IPS-18c (cell line): ENCODE data around the gene RIC8A.
"Not testable (repeated sequence)": the region's sequence is repeated elsewhere in the genome, so short reads cannot be mapped to it uniquely, and the experiment has no call there.

Experiments used
- H3K4me3 ChIP-seq: 2 replicates; pipeline ENCODE4 v1.7.0; 2013; ENCODE audit warnings: low read depth, mild to moderate bottlenecking, low read length, moderate library complexity; ENCODE audit not compliant: insufficient read depth
- H3K9me3 ChIP-seq: one replicate; pipeline ENCODE4 v1.6.1; 2013; ENCODE audit warnings: mild to moderate bottlenecking, low read length, moderate library complexity; ENCODE audit not compliant: control insufficient read depth, insufficient read depth

Gene RIC8A

DNA sequence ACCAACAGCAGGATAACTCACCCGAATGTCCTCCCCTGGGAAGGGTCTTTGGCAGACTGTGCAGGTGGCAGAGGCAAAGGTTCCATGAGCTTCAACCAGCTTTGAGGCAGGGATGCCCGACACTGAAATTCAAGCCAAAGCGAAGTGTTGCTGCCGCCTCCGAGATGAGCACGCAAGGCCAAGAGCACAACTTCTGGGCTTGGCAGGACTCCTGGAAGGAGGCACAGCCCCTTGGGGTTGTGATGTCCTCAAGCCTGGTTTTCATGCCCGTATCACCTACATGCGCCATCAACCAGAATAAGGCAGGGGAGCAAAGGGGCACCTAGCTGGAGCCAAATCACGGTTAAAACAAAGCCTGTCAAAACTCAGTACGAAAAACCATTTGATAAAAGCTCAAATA, 22.9 kb downstream of the RIC8A start:
- no peak overlapping the region for H3K4me3 ChIP-seq
- peaks cover 2% of the 10 kb centered on the region for H3K9me3 ChIP-seq

DNA sequence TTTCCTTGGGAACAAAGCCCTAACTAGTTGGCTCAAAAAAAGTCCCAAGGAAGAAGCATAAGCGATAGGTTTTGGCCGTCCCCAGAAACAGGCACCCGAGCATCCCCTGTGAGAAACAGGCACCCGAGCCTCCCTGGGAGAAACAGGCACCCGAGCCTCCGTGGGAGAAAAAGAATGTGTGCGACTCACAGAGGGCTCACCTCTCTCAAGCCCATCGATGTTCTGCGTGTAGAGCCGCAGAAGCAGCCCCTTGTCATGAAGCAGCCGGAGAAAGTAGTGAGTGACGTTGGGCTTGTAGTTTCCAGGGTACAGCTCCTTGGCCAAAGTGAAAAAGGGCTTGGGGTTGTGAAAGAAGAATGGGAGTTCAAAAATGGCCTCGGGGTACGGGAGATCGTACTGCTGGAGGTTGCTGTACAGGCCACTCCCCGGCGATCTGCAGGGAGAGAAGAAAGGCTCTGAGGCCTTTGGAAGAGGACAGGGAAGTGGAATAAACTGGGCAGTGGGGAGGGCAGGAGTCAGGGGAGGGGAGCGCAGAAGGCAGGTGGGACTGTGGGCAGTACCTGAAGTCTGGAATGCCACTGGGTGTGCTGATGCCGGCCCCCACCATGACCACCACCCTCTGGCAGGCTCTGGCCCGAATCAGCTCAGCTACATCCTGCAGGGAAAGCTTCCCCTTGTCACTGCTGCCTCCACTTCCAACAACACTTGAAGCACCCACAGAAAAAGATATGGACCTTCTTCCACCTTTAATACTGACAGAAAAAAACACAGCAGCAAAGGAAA, 25.5 kb downstream of the RIC8A start:
- H3K4me3 ChIP-seq: no peak overlapping the region
- H3K9me3 ChIP-seq: peaks cover 2% of the 10 kb centered on the region

- Histone ChIP-seq H3K4me3 (peak overlapping the region; percentile 88; the same call in 1 of the 2 replicates), H3K9me3 (peaks cover 2% of the 10 kb centered on the region)
Measured at GRCh38 chr11:235180-235579, 27.7 kb downstream of the RIC8A start.

GRCh38 chr11:235609-235996, 28.1 kb downstream of the RIC8A start:
- Histone ChIP-seq H3K9me3 (peaks cover 2% of the 10 kb centered on the region), H3K4me3 (peak overlapping the region; percentile 88)

- Histone ChIP-seq H3K9me3 (peaks cover 2% of the 10 kb centered on the region), H3K4me3 (peak within 1 kb of the TSS; percentile 99)
Measured at GRCh38 chr11:235997-236773, 28.7 kb downstream of the RIC8A start, which contains the start of gene SIRT3. SIRT3 (minus strand) TSS chr11:236342; CDS start chr11:236328, 14 bp downstream.

DNA sequence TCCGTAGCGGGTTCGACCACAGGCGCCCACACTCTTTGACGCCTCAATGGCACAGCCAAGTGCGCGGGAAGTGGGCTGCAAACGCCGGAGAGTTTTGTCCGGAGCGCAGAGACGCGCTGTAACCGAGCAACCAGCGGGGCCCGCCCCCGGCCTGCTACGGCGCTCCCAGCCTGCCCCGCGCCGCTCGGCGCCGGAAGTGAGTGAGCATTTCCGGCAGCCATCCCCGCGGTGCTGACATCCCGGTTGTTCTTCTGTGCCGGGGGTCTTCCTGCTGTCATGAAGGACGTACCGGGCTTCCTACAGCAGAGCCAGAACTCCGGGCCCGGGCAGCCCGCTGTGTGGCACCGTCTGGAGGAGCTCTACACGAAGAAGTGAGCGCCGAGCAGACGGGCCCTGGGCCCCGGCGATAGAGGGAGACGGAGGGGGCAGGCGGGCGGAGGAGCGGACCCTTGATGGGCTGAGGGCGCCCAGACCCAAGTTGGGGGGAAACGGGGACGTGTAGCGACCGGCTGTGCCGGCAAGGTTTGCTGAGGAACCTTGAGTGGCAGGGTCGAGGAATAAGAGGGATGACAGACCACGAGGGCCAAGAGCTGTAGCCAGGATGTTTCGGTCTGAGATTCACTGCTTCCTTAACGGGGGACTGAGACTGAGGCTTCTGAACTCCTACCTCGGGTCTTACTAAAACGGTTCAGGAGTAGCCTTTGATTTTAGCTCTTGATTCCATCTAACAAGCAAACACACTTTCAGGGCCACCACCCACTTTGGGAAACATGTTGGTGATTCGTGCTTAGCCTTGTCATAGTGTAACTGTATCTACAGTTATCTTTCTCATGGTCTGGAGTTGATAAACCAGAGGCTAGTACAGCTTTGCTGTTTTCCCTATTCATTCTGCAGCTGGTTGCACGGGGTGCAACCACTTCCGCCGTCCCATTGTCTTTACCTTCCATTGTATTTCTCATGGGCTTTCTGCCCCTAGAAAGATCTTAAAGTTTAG, 29.6 kb downstream of the RIC8A start, which contains the start of gene PSMD13:
TSS of gene PSMD13 (plus strand) at position 203 of the 994 bp plus-strand sequence. CDS start at position 277, 74 bp downstream.
- Histone ChIP-seq H3K9me3 (peaks cover 2% of the 10 kb centered on the region), H3K4me3 (peak within 1 kb of the TSS; percentile 99)

DNA sequence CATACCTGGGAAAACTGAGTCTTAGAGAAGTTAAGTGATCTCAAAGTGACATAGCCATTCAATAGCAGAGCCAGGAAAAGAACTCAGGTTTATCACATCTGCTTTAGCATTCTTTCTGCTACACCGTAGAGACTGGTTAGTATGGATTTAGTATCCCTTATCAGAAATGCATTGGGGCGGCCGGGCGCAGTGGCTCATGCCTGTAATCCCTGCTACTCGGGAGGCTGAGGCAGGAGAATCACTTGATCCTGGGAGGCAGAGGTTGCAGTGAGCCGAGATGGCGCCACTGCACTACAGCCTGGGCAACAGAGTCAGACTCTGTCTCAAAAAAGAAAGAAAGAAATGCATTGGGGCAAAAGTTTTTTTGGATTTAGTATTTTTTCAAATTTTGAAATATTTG, 30.8 kb downstream of the RIC8A start:
- H3K4me3 ChIP-seq, H3K9me3 ChIP-seq: not testable (repeated sequence)

DNA sequence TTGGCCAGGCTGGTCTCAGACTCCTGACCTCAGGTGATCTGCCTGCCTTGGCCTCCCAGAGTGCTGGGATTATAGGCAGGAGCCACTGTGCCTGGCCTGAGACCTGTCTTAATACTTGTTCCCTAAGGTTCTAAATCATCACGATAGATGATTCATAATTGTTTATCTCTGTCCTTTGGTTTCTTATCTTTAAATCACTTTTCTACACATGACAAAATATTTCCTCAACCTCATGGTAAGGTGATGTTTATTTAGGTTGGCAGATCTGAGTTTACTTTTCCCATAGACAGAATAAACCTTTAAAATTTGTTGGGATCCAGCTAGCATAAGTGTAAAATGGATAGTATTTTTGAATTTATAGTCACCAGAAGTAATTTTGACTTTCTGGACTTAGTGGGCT, 32.8 kb downstream of the RIC8A start:
- no peaks in the 10 kb centered on the region for H3K9me3 ChIP-seq
- H3K4me3 ChIP-seq: no peak overlapping the region

GRCh38 chr11:241634-242033, 34.1 kb downstream of the RIC8A start:
- no peak overlapping the region for H3K4me3 ChIP-seq
- H3K9me3 ChIP-seq: no peaks in the 10 kb centered on the region

DNA sequence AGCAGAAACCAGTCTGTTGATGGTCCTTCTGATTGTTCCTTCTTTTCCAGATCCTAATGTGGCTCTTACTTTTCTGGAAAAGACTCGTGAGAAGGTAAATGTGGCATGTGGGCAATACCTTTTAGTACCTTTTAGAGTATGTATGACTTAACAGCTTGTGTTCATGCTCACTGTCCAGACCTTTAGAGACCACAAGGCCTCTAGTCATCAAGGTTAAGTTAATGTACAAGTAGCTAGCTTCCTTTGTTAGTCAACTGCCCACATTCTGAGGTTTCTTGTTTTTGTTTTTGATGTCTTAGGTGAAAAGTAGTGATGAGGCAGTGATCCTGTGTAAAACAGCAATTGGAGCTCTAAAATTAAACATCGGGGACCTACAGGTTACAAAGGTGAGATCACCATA, 36.9 kb downstream of the RIC8A start:
- Histone ChIP-seq H3K4me3 (no peak overlapping the region), H3K9me3 (no peaks in the 10 kb centered on the region)

- Histone ChIP-seq H3K9me3 (no peaks in the 10 kb centered on the region), H3K4me3 (no peak overlapping the region)
Measured at GRCh38 chr11:249062-249461, 41.6 kb downstream of the RIC8A start.

GRCh38 chr11:250274-250673, 42.8 kb downstream of the RIC8A start:
- Histone ChIP-seq H3K9me3 (no peaks in the 10 kb centered on the region), H3K4me3 (no peak overlapping the region)

DNA sequence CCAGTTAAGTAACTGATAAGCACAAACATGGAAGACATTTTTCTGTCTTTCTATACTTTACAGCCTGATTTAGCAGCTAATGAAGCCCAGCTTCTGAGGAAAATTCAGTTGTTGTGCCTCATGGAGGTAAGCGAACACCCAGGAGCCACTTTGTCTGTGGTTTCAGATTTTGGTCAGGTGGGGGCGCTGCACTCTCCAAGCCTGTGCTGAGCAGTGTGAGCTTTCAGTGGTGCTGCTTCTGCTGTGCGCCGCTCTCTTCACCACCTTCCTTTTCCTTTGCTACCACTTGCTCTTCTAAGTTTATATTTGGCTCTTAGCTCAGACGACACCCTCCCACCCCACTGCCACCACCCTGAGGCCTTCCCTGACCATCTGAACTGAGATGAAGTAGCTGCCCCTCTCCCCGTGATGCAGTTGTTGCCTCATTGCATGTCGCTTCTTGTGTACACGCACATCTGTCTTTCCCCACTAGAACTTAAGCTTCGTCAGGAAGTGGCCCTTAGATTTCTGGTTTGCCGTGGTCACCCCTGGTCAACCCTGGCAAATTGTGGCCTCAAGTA, 43.3 kb downstream of the RIC8A start:
- no peaks in the 10 kb centered on the region for H3K9me3 ChIP-seq
- H3K4me3 ChIP-seq: no peak overlapping the region

DNA sequence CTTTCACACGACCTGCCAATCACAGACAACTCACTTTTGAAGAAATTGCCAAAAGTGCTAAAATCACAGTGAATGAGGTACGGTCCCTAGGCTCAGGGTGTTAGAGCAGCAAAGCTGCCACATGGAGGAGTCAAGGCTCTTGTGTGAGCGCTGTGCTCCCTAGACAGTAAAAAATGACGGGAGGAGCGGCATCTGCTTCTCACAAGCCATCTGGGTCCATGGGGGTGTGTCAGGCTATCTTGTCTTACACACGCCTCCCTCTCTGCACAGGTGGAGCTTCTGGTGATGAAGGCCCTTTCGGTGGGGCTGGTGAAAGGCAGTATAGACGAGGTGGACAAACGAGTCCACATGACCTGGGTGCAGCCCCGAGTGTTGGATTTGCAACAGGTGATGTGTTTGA, 44.0 kb downstream of the RIC8A start:
- Histone ChIP-seq H3K9me3 (no peaks in the 10 kb centered on the region), H3K4me3 (no peak overlapping the region)

GRCh38 chr11:252666-253065, 45.2 kb downstream of the RIC8A start:
- H3K4me3 ChIP-seq: no peak overlapping the region
- H3K9me3 ChIP-seq: no peaks in the 10 kb centered on the region

DNA sequence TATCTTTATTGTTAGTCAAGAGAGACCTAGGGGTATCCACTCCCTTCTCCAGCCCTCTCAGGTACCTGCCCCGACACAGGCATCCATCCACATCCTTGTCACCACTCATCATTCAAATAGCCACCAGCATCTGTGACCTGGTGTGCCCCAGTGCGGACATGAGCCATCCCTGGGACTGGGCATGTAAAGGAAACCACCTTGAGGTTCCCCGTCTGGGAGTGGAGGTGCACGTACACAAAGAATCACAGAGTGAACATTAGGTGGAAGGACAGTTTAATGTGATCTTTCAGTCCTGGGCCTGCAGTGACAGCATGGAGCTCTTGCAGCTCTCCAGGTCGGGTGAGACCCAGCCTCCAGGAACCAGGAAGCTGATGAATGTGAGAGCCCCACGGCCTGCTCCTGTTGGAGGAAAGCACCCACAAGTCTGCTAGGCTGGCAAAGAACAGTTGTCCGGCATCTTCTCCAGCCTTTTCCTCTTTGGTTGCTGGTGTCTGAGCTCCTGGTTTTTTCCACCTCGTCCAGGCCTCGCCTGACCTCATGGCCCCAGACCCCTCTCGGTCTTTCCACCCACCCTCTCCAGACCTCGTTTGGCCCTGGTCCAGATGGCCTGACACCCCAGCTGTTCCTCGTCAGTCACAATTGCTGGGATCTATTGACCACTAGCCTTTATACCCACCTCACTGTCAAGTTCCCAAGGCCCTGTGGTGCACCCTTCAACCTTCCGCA, 45.8 kb downstream of the RIC8A start:
- no peaks in the 10 kb centered on the region for H3K9me3 ChIP-seq
- no peak overlapping the region for H3K4me3 ChIP-seq
